Measurements from ENCODE around the gene HOMER2. TPM values are rescaled to one million over a fixed set of nuclear protein-coding genes. Genes with fewer than 3 reads are reported as not detected.

HOMER2 gene
- total RNA-seq, 2 donors from 2014 or later: 234 to 445 TPM

DNA sequence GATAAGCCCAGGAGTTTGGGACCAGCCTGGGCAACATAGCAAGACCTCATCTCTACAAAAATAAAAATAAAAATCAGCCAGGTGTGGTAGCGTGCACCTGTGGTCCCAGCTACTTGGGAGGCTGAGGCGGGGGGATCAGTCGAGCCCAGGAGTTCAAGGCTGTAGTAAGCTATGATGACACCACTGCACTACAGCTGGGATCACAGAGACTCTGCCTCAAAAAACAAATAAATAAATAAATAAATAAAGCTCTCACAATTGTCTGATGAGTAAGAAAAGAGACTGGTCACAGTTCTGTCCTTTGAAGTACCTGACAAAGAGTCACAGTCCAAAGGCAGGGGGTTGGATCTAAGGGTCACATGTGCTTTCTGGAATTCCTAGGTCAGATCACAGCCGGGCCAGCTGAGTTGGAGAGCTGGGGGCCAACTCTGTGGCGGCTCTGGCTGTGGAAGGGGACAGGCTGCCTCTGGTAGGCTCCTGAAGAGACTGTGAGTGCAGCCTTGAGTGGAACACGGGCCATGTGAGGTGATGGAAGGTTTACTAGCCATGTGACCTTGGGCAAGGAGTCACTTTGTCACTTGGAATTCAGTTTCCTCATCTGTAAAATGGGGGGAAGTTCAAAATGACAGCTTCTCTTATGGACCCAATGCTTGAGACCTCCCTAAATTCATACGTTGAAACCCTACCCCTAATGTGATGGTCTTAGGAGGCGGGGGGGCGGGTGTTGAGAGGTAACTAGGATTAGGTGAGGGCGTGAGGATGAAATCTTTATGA, 95.9 kb downstream of the HOMER2 start:
- Histone ChIP-seq H3K27ac (peak overlapping the region in 1 of 2 donors; percentile 3), H3K36me3 (no peaks in the 10 kb centered on the region), H3K4me1 (replicated peaks) (no peaks in the 10 kb centered on the region), H3K4me3 (no peak overlapping the region), H3K27me3 (replicated peaks; ENCODE audit: insufficient read depth) (no peaks in the 10 kb centered on the region), H3K9me3 (no peaks in the 10 kb centered on the region)
- no peak for DNase-seq (ENCODE audit: low spot score)
- 93% methylated on average over 10 of the region's 10 CpGs for WGBS
- TF ChIP-seq, protein P1, sequence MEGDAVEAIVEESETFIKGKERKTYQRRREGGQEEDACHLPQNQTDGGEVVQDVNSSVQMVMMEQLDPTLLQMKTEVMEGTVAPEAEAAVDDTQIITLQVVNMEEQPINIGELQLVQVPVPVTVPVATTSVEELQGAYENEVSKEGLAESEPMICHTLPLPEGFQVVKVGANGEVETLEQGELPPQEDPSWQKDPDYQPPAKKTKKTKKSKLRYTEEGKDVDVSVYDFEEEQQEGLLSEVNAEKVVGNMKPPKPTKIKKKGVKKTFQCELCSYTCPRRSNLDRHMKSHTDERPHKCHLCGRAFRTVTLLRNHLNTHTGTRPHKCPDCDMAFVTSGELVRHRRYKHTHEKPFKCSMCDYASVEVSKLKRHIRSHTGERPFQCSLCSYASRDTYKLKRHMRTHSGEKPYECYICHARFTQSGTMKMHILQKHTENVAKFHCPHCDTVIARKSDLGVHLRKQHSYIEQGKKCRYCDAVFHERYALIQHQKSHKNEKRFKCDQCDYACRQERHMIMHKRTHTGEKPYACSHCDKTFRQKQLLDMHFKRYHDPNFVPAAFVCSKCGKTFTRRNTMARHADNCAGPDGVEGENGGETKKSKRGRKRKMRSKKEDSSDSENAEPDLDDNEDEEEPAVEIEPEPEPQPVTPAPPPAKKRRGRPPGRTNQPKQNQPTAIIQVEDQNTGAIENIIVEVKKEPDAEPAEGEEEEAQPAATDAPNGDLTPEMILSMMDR (IDR thresholded peaks at IDR 0.05): no peak
- TF ChIP-seq POLR2A (IDR thresholded peaks at IDR 0.05) (no peak), POLR2AphosphoS5 (IDR thresholded peaks at IDR 0.05) (no peak)
- intact Hi-C loops (cut with DNase I): no loop called here

DNA sequence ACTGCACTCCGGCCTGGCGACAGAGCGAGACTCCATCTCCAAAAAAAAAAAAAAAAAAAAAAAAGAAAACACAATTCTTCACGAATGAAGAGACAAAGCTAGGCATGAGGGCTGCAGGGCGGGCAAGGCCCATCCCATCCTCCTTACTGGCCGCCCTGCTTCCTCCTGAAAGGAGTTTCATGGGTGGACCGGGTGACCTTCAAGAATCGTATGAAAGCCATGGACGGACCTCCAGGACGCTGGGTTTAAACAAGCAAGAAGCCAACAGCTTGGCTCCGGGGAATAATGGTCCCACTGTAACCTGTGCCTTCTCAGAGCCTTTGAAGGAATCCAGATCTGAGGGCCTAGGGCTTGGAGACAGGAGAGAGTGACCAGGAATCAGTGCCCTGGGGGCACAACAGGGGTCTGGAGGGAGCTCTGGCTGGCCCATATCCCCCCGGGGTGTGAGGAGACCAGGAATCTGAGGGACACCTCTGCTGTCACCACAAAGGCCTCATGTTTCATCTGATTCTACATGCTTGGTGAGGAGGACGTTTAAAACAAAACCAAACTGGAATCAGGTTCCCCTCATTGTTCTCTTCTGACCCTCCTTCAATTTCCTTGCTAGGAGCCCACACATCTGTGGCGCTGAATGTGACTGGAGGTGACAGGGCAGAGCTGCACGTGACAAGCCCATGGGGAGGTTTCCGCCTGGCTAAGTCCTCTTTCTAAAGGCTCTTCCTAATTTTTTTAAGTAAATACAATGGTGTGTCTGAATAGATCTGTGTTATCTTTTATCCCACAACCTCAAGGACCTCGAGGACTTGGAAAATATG, 97.0 kb downstream of the HOMER2 start:
- intact Hi-C loops (cut with DNase I): no loop called here
- H3K27me3 ChIP-seq (replicated peaks; ENCODE audit: insufficient read depth): no peaks in the 10 kb centered on the region
- DNase-seq (ENCODE audit: low spot score): no peak
- no peak overlapping the region for H3K27ac ChIP-seq
- WGBS: 87% methylated on average over 17 of the region's 17 CpGs
- TF ChIP-seq POLR2A (IDR thresholded peaks at IDR 0.05) (no peak), POLR2AphosphoS5 (IDR thresholded peaks at IDR 0.05) (no peak)
- TF ChIP-seq, protein P1 (IDR thresholded peaks at IDR 0.05): no peak
- peaks cover 2% of the 10 kb centered on the region for H3K4me1 ChIP-seq (replicated peaks)
- no peaks in the 10 kb centered on the region for H3K36me3 ChIP-seq
- H3K4me3 ChIP-seq: no peak overlapping the region
- H3K9me3 ChIP-seq: no peaks in the 10 kb centered on the region

DNA sequence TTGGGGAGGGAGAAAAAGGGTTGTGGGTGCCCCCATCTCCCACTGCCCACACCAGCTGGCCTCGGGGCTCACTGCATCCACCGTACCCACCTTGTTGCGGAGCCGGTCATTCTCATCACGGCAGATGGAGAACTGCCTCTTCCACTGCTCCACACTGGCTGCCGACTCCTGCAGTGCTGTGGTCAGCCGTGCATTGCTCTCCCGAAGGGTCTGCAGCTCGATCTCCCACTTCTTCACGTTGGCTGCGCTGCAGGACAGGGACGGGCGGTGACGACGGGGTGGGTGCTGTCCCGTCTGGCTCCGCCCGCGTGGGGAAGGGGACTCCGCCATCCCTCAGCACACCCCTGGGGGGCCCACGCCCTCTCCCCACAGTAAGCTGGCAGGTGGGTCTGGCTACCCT, 98.0 kb downstream of the HOMER2 start:
- peak overlapping the region in 1 of 2 donors; percentile 26 for H3K27ac ChIP-seq
- DNase-seq (ENCODE audit: low spot score): no peak
- 89% methylated on average over 19 of the region's 21 CpGs for whole genome bisulfite sequencing
- no peaks in the 10 kb centered on the region for H3K9me3 ChIP-seq
- TF ChIP-seq POLR2A (IDR thresholded peaks at IDR 0.05) (no peak), POLR2AphosphoS5 (IDR thresholded peaks at IDR 0.05) (no peak)
- TF ChIP-seq, protein P1 (IDR thresholded peaks at IDR 0.05): no peak
- H3K4me3 ChIP-seq: no peak overlapping the region
- H3K27me3 ChIP-seq (replicated peaks; ENCODE audit: insufficient read depth): no peaks in the 10 kb centered on the region
- H3K4me1 ChIP-seq (replicated peaks): peaks cover 3% of the 10 kb centered on the region
- intact Hi-C loops (cut with DNase I): no loop called here
- H3K36me3 ChIP-seq: no peaks in the 10 kb centered on the region

DNA sequence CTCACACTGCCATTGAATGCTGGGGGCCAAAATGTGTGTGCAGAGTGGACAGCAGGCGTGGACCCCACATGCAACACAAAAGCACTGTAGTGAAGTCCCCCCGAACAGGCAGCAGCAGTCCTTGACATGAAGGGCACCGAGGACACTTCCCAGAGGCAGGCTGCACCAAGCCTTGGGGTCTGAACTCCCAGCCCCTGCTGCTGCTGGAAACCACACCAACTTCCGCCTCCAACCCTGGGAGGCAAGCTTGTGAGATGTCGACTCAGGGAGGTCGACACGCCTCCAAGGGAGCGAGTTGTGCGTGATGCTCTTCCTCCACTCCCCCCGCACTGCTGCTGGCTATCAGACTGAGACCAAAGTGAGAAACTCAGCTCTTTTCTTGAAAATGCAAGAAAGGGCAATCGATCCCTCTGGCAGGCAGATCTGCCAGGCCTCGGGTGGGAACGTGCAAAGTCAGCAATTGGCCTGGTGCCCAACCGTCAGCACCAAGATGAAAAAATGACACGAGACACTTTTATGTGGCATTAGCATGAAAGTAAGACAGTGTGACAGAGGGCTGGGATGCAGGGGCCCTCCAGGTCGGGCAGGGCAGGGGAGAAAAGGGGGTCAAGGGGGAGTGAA, 99.5 kb downstream of the HOMER2 start:
- Histone ChIP-seq H3K27me3 (replicated peaks; ENCODE audit: insufficient read depth) (no peaks in the 10 kb centered on the region), H3K9me3 (no peaks in the 10 kb centered on the region), H3K27ac (peak overlapping the region in 1 of 2 donors; percentile 26), H3K4me1 (replicated peaks) (peaks cover 14% of the 10 kb centered on the region), H3K4me3 (no peak overlapping the region), H3K36me3 (no peaks in the 10 kb centered on the region)
- intact Hi-C loops (cut with DNase I): no loop called here
- TF ChIP-seq, protein P1 (IDR thresholded peaks at IDR 0.05): no peak
- TF ChIP-seq POLR2A (IDR thresholded peaks at IDR 0.05) (no peak), POLR2AphosphoS5 (IDR thresholded peaks at IDR 0.05) (no peak)
- DNase-seq (ENCODE audit: low spot score): no peak
- WGBS: 67% methylated on average over 16 of the region's 16 CpGs

Measured in prostate gland (tissue), 2 donors.